GM23338 (cell line): ENCODE results near the gene DOCK1.

Source experiments
- TF ChIP-seq, protein P1 (sequence below): IDR thresholded peaks from one replicate; pipeline ENCODE4 v1.6.1; 2018; ENCODE audit warnings: antibody characterized with exemption; ENCODE audit not compliant: unreplicated experiment
- TF ChIP-seq, protein P2 (sequence below), 2 experiments: fragments of 200-600 bp in 1 of 2; sonication (generic) in 1 of 2; conservative IDR thresholded peaks; 2 replicates each; pipeline versions ENCODE4 v1.5.1 to v1.6.1; 2016 to 2017; ENCODE audit warnings: antibody characterized with exemption in 2 of 2, low read depth in 2 of 2, mild to moderate bottlenecking in 2 of 2, moderate library complexity in 1 of 2

DNA sequence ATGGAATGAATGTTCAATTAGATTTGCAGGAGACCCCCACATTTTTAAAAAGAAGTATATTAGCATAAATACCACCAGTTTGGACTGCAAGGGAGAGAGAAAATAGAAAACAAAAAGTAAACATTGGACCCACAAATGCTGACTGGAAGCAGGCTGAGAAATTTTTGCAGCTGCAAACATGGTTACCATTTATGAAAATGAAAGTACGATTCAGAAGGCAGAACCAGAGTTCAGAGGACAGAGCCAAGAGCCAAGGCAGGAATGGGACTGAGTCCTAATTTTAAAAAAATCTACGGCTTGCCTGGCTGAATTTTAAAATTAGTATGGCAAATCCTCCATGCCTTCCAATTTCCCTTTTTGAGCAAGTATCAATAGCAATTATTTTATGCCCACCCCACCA, 569.3 kb downstream of the DOCK1 start:
- TF ChIP-seq, protein P1, sequence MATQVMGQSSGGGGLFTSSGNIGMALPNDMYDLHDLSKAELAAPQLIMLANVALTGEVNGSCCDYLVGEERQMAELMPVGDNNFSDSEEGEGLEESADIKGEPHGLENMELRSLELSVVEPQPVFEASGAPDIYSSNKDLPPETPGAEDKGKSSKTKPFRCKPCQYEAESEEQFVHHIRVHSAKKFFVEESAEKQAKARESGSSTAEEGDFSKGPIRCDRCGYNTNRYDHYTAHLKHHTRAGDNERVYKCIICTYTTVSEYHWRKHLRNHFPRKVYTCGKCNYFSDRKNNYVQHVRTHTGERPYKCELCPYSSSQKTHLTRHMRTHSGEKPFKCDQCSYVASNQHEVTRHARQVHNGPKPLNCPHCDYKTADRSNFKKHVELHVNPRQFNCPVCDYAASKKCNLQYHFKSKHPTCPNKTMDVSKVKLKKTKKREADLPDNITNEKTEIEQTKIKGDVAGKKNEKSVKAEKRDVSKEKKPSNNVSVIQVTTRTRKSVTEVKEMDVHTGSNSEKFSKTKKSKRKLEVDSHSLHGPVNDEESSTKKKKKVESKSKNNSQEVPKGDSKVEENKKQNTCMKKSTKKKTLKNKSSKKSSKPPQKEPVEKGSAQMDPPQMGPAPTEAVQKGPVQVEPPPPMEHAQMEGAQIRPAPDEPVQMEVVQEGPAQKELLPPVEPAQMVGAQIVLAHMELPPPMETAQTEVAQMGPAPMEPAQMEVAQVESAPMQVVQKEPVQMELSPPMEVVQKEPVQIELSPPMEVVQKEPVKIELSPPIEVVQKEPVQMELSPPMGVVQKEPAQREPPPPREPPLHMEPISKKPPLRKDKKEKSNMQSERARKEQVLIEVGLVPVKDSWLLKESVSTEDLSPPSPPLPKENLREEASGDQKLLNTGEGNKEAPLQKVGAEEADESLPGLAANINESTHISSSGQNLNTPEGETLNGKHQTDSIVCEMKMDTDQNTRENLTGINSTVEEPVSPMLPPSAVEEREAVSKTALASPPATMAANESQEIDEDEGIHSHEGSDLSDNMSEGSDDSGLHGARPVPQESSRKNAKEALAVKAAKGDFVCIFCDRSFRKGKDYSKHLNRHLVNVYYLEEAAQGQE = no peak
- TF ChIP-seq, protein P2, sequence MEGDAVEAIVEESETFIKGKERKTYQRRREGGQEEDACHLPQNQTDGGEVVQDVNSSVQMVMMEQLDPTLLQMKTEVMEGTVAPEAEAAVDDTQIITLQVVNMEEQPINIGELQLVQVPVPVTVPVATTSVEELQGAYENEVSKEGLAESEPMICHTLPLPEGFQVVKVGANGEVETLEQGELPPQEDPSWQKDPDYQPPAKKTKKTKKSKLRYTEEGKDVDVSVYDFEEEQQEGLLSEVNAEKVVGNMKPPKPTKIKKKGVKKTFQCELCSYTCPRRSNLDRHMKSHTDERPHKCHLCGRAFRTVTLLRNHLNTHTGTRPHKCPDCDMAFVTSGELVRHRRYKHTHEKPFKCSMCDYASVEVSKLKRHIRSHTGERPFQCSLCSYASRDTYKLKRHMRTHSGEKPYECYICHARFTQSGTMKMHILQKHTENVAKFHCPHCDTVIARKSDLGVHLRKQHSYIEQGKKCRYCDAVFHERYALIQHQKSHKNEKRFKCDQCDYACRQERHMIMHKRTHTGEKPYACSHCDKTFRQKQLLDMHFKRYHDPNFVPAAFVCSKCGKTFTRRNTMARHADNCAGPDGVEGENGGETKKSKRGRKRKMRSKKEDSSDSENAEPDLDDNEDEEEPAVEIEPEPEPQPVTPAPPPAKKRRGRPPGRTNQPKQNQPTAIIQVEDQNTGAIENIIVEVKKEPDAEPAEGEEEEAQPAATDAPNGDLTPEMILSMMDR (conservative IDR thresholded peaks at IDR 0.05; ENCODE audit: low read depth in 2 of 2) = no peak
